ENCODE data around the gene ARHGAP4.

ARHGAP4 gene

DNA sequence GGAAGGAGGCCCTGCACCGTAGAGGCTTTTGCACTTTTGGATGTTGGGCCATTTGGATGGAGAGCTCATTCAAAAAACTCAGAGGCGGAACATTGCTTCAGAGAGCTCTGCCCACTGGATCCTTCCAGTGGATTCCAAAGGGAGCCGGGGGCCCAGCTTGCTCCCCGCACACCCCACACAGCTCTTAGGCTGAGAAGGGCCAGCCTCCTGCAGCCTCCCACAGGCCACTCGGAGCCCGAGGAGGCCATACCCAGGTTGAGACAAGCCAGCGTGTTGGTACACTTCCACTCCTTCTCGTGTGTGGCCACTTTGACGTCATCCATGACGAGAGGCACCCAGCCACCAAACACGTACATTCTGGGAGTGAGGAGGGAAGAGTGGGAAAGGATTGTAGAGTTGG lies 35.2 kb upstream of the ARHGAP4 start:
- no peak for DNase-seq

DNA sequence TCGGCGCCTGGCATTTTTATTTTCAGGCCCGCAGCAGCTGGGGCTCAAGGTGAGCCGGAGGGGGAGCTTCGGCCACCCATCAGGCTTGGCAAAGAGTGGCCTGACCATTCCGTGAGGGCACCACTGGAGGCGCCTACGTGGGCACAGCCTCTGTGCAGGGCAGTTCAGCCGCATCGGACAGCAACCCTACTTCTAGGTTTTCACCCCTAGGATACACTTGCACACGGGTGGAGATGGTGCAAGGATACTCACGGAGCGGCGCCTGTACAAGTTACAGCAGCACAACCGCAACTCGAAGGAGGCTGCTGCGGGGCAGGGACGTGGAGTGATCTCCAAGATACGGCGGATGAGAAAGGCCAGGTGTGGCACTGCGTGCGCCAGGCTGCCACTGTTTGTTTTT lies 34.7 kb upstream of the ARHGAP4 start:
- DNase-seq = no peak

DNA sequence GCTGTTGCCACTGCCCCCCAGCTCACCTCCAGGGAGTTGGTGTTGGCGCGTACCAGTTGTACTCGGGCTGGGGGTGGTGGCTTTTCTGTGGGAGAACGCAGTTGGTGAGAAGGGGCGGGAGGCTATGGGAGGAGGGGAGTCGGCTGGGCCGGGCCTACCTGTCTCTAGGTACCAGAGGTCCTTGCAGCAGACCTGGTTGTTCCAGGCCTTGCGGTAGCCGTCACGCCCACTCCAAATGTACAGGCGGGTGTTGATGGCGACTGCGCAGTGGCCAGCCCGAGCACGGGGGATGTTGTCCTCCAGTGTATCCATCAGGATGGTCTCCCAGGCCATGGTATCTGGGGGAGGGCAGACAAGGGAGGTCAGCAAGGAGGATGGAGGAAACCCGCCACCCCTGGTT lies 34.0 kb upstream of the ARHGAP4 start:
- no peak for DNase-seq

DNA sequence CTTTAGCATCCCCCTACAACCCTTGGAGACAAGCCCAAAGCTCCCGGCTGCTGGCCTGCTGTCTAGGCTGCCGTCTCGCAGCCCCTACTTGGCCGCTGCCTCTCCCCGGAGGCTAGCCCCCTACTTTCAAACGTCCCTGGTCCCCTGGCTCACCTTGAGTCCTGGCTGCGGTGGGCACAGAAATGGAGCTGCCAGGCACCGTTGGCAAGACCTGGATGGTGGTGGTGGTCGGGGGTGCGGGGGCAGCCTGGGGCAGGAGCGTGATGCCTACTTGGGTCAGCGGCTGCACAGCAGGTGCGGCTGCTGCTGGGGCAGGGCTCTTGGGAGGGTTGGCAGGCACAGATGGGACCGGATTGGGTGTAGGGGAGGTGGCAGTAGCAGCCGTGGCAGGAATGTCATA lies 33.6 kb upstream of the ARHGAP4 start:
- DNase-seq = no peak

DNA sequence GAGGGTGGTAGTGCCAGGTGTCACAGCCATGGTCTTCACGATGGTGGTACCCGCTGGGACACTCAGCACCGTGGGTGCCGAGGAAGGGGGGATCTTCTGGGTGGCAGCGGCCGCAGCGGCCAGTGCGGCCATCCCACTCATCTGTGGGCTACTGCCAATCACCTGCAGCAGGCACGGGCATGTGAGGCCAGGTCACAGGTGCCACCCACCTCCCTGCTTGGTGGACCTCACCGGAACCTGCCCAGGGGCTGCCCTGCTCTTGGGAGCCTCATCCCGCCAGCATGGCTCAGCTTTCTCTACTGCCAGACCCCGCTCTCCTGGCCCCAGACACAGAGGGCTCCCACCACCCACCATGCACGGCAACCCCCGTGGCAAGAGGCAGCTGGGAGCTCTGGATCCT lies 32.5 kb upstream of the ARHGAP4 start:
- DNase-seq = no peak

DNA sequence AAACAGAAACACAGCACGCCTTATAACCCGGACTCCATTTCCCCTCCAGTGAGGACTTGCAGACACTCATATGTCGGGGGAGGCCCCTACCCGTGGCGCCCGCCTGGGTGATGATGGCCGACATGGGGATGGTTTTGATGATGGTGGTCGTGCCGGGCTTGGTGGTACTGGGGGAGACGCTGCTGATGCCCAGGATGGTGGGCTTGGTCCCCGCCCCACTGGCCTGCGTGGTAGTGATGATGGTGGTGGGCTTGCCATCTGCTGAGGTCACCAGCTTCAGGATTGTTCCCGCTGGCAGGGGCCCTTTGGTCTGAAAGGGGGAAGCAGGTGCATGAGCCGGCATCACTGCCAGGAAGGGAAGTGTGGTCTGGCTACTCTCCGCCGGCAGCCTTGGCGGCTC lies 31.2 kb upstream of the ARHGAP4 start:
- no peak for DNase-seq

DNA sequence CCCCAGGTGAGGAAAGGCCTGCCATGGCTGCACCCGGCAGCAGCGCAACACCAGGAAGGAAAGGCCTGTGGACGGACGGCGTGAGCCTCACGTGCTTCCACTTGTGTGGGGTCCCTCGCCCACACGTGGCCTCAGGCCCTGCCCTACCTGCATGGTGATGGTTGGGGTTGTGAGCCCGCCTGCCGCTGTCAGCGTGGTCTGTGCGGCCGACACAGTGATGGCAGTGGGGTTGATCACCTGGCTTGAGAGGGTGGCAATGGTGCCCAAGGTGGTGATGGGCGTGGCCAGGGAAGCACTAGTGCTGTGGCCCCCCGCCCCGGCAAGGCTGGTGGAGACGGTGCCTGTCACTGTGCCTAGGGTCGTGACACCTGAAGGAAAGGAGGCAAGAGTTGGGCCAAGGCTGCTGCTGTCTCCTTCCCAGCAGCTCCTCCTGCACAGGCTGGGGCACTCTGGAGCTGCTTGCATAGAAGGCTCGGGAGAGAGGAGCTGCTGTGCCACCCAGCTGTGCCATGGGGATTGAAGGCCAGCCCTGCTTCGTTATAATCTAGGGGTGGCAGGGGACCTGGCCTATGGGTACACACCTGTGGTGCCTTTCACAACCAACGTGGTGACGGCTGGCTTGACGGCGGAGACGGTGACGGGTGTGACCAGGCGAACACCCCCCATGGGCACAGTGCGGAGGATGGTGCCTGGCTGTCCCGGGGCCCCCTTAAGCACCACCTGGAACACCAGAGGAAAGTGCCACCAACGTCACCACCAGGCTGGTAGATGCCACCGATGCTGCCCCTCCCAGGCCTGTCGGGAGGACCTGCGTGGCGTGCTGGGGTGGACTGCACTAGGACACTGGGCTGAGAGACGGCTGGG lies 30.2 kb upstream of the ARHGAP4 start:
- no peak for DNase-seq

DNA sequence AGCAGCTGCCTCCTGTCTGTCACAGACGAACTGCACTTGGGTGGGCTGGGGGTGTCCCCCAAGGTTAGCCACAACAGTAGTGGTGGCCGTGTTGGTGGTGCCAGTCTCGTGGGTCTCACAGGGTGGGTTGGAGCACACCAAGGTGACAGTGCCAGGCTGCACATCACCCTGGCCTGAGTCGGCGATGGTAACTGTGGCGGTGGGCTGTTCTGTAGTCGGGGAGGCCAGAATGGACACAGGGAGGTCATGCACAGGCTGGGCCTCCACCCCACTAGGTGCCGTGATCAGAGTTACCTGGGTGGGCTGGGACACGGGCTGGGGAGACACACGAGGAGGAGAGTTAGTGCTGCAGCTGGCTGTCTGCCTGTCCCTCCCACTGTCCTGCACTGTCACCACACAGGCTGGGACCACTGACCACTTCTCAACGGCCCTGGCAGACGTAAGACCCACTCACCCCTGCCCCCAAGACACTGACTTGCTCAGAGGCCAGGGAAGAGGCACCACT lies 29.2 kb upstream of the ARHGAP4 start:
- no peak for DNase-seq

DNA sequence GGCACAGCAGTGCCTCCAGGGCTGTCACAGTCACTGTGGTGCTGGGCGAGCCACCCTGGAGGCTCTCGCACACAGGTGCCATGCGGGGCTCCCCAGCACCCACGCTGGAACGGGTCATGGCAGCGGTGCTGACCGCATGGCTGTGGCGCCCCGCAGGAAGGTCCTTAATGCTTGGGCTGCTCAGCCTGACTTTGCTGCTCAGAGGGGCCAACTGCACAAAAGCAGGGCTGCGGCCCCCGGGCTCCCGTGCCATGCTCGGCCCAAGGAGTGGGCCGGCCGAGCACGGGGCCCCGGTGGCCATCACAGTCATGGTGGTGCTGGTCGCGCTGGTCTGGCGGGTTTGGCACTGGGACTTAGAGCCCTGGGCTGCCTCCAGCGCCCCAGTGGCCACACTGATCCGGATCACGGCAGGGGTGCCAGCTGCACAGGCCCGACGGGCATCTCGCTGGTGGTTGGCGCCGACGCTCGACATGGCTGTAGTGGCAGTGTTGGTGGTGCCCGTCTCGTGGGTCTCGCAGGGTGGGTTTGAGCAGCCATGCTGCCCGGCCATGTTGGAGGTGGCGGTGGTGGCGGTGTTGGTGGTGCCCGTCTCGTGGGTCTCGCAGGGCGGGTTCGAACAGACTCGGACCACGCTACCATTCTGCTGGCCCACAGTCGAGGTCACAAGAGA lies 28.6 kb upstream of the ARHGAP4 start:
- DNase-seq = no peak

DNA sequence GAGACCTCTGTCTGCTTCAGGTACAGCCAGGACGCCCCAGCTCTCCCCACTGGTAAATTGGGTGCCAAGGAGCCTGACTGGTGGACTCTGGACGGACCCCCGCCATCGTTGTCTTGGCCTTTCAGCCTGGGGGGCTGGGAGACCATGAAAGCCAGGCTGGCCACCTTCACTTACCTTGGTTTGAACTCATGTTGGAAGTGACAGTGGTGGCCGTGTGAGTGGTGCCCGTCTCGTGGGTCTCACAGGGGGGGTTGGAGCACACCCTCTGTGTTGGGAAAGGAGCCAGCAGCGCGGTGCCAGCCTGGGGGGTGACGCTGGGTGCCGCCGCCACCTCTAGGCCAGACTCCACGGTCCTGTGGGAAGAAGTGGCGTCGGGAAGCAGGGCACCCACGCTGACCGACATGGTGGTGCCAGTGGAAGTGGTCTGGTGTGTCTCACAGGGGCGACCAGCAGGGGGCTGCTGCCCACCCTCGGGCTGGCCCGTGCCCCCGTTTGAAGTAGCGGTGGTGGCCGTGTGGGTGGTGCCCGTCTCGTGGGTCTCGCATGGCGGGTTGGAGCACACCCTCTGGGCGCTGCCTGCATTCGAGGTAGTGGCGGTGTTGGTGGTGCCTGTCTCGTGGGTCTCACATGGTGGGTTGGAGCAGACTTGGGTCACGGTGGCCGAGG lies 28.0 kb upstream of the ARHGAP4 start:
- DNase-seq = no peak

DNA sequence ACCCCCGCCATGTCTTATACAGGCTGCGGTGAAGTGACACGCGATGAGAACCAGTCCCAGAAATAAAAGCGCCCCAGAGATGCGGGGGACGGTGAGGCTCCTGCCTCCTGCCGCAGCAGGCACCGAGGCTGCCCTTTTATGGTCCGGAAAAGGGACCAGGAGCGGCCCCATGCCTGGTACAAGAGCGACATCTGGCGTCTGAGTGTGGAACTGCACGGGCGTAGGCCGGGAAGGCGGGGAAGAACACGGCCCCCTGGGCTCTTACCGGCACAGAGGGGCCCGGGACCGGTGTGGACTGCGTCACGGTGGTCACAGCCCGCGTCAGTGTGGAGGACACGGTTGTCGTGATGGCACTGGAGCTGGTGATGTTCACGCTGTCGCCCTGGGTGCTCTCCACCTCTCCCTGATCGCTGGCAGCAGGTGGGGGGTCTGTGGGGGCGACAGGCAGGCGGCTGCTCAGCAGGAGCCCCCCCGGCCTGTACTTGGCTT lies 27.3 kb upstream of the ARHGAP4 start:
- peak; percentile 60 for DNase-seq

DNA sequence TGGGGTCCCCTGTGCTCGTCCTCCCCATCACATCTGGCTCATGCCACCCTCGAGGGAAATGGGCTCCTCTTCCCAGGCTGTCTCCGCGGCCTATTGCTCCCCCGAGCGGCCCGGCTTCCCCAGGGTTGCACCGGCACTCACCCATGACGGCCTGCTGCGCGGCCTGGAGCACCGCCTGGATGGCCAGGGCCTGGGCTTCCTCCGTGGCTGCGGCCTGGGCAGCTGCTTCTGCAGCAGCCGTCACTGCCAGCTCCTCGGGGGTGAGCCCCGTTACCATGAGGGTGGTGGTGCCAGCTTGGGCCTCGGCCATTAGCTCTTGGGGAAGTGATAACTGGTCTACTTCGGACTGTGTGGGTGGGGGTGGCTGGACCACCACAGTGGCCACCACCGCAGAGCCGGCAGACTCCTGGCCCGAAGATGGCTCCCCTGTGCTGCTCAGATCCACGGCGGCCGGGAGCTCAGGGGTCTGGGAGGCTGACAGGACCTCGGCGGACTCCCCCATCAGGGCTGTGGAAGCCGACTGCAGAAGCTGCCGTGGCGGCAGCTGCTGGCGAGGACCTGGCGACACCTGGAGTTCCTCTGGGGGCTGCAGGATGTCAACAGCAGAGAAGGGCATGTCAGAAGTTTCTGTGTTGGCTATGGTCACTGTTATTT lies 26.4 kb upstream of the ARHGAP4 start:
- no peak for DNase-seq

DNA sequence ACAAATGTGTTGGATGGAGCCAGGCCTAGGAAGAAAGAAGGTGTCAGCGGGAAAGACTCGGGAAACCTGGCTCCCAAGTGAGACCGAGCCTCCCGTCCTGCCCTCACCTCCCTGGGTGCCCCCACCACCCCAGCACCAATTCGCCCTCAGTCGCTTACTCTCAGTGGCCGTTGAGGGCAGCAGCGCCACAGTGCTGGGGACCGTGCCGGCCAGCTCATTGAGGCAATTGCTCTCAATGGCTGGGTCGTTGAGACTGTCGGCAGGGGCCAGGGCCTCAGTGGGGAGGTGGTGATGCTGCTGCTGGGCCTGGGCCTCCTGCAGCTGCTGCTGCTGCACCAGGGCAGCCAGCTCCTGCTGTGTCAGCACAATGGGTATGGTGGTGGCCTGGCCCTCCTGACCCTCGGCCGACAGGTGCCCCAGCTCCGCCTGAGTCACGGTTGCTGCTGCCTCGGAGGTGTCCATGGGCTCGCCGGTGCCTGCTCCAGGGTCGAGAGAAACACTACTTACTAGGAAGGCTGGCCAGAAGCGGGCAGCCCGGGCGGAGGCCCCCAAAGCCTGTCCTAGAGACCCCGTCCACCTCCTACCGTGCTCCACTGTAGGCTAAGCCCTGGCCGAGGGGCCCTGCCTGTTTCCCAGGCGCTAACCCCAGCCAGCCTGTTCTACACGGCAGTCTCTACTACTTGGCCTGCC lies 25.8 kb upstream of the ARHGAP4 start:
- no peak for DNase-seq

DNA sequence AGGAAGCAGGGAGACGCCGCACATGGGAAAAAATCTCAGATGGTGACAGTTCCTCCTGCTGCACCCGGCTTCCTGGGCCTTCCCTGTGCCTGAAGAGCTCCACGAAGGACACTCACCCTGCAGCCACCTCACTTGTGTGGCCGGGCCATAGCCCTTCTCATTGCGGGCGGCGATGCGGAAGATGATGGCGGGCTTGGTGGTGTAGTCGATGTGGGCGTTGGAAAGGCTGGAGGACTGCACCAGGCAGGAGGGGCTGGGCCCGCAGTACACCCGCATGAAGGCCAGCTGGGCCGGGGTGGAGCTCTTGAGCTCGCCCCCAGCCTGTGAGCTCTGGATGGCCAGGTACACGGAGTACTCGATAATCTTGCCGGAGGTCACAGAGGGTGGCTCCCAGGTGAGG lies 24.1 kb upstream of the ARHGAP4 start:
- DNase-seq = no peak

DNA sequence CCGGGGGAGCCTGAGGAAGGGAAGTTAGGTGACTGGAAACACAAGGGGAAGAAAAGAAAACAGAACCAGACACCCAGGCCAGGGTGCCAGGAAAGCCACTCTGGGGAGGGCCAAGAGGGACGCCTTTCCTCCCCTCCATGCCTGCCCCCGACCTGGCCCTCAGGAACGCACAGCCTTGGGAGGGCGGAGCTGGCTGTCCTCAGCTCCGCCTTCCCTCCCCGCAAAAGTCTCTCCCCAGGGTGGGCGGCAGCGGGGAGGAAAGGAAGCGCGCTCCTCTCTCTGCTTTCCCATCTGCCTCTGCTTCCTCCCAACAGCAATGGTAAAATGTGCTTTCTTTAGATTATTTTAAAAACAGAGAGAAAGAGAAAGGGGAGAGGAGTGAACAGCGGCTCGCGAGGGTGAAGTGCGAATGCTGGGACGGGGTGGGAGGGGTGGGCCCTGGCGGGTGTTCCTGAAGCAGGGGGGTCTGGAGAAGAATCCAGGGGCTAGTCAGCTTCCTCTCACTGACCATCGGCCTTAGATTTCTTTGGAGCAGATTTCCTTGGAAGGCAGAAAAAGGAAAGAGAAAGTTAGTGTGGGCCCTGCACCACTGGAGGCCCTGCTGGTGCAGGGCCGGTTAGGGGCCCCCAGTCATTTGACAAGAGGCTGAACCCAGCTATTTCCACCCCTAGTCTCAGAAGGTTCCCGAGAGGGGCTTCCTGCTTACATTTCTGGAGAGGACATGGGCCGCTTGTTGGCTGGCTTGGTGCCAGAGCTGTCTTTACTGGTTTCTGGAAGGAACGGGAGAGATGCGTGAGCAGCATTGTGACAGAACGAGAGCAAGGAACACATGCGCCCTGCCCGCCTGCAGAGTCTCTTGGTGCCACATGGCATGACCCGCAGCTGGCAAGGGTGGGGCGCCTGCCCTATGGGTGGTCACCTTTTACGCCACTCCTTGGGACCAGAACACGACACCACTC lies 23.1 kb upstream of the ARHGAP4 start:
- DNase-seq = no peak

DNA sequence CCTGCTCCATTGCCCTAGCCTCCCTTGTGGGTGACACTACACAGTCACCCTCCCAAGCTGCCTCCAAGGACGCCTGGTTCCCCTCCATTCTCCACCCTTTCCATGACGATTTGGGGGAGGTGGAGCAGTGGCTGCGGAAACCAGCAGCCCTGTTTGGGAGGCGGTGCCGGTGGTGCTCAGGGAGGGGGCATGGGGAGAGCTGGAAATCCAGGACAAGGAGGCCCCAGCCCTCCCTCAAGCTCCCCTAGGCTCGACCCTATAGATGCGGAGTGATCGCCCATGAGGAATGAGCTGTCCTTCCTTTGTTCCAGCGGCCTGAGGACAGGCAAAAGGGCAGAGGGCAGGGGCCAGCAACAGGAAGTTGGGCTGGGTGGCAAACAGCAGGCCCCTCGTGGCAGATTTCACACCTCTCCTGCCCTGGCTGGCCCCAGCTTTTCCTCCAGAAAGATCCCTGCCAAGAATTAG lies 22.0 kb upstream of the ARHGAP4 start:
- no peak for DNase-seq

DNA sequence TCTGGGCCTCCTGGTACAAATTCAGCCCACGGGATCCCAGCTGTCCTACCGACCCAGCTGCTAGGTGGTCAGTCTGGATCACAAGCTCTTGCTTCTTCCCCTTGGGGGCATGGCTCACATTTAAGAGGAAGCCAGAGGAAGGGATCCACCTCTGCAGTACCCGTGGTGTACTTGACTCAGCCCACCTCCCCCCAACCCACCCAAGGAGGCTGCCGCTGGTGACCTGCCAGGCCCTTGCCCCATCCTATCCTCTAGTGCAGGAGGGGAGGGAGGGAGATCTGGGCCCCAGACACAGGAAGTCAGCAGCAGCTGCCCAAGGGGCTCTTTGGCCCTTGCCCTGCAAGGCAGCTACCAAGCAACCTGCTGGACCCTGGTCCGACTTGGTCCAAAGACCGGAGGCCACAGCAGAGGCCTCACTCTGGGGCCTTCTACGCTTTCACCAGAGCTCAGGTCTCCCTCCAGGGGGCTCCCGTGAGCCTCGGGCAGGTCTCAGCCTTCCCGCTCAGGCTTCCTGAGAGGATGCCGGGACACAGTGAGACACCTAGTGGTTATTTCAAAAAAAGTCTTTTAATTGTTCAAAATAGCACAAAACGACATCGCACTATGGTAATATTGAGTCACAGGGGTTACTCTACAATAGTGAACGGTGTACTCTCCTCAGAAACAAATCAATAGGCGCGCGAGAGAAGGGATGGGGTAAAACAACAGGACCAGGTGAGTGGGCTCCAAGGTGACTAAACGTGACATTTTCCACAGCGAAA lies 21.1 kb upstream of the ARHGAP4 start:
- DNase-seq = peak; percentile 76

DNA sequence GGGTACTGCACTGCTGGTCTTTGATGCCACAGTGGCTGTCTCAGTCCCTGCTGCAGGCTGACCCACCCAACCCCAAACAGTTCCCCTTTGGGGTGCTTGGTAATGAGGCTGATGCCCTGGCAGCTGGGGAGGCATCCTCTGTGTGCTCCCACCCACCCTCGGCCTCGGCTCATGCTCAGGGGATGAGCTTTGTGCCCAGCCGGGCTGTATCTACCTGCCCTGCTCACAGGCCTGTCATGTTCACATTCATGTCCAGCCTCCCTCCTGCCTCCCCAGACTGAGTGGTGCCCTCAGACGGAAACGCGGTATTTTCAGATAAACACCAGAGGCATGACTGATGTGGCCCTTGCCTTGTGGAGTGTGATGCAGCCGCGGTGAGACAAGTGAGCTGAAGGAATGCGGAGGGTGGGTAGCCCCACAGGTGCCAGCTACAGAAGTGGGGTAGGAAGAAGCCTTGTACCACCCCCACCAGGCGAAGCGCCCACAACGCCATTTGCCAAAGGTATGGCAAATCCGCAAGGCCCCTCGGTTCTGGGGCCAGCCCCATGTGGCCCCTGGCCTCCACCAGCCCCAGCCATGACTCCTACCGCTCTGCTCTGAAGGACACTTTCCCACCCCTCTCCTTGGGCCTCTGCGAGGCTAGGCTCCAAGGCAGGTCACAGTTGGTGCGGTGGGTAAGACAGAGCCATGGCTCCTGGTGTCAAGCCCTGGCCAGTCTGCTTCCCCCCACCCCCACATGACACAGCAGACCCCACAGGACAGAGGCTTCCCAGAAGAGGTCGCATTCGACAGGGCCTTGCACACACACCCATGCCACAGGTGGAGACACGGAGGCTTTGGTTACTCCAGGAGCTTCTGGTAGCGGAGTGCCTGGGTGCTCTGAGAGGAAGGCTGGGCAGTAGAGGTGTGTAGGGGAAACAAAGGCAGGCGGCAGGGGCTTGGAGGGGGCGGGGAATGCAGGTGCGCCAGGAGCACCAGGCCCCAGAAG lies 20.2 kb upstream of the ARHGAP4 start:
- DNase-seq = no peak

DNA sequence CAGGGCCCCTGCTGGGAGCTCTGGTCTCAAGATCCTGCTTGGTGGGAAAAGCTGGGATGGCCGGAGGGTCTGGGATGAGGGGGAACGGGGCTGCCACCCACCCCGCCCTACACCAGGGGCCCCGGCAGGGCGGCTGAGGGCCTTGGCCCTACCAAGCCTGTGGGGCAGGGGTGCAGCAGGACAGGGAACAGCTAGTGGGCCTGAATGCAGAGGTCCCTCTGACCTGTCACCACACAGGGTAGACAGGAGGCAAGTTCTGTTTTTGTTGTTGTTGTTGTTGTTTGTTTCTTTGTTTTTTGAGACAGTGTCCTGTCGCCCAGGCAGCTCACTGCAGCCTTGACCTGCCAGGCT lies 18.7 kb upstream of the ARHGAP4 start:
- no peak for DNase-seq
